SHP77 treated with DMSO at 0.1 percent for 48 hours (cell line): ENCODE data around the gene MCC.

Source experiments
- DNase-seq: peaks from one replicate; lab custom pipeline; 2025; lab: John Stamatoyannopoulos, UW

MCC gene

DNA sequence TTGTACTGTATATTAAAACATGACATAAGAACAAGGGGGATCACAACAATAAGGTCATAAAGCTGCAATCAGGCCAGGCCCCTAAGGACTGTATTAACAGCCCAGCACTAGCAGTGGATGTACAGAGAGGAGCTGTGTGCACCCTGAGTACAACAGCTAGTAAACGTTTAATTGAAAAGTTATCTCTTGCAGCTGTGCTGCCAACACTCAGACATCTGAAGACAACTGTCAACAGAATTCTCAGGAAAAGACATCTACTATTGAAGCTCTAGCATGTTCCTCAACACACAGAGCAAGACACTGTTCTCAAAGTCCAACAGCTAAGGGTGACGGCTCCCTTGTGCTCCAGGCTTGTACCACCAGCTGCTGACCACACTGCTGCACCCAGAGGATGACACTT is 312.1 kb downstream of the MCC start:
- no peak for DNase-seq

DNA sequence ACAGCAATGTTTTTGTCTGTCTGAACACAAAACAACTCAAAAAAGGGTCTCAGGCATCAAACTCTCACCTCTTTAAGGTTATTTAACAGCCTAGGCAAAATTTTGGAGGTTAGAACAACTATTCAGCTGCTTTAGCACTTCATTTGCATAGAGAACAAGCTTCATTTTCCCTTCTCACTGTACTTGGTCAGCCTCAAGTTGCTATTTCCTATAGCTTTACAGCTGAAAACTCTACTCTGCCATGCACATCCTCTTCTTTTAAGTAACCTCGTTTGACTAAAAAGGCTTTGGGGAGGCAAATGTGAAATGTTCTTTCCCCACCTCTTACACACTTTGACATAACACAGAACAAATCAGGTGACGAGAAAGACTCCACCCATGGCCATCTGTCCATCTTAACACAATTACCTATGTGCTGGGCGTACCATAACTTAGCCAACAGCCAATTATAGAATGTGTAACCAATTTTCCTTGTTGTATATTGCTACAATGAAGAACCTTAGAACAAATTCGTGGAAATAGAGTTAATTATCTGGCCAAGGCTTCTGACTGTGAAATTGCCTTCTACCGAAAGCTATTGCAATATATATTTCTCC is 315.9 kb downstream of the MCC start:
- DNase-seq, result no peak

DNA sequence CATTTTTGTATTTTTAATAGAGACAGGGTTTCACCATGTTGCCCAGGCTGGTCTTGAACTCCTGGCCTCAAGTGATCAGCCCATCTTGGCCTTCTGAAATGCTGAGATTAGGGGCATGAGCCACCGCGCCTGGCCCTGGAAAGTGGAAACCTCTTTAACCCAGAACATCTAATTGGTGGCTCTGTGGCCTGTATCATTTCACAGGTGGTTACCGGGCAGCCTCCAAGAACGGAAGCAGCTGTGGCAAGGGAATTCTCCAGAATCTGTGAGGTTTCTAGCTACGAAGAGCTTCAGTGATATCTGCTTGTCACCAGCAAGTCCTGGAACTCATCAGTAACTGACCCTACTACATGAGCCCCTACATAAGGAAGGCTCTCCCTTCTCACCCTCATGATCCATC is 316.7 kb downstream of the MCC start:
- DNase-seq, result no peak

- no peak for DNase-seq
These were observed 317.5 kb downstream of the MCC start for GRCh38 chr5:113170707-113171106.

- no peak for DNase-seq
These were observed 318.5 kb downstream of the MCC start for GRCh38 chr5:113169720-113170119.

DNA sequence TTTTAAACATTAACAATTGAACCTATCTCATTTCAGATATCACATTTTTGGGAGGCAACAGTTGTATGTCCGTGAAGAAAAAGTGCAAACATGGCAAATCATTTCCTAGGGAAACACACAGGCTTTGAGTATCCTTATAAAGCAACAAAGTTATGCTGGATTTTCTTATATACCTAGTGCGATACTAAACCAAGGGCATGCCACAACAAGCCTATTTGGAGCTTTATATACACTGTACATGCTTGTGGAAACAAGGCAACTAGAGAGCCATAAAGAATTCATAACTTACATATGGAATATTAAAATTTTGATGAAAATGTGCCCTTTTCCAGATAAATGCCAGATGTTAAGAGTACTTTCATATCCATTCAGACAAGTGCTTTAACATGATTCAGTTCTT is 320.3 kb downstream of the MCC start:
- no peak for DNase-seq

DNA sequence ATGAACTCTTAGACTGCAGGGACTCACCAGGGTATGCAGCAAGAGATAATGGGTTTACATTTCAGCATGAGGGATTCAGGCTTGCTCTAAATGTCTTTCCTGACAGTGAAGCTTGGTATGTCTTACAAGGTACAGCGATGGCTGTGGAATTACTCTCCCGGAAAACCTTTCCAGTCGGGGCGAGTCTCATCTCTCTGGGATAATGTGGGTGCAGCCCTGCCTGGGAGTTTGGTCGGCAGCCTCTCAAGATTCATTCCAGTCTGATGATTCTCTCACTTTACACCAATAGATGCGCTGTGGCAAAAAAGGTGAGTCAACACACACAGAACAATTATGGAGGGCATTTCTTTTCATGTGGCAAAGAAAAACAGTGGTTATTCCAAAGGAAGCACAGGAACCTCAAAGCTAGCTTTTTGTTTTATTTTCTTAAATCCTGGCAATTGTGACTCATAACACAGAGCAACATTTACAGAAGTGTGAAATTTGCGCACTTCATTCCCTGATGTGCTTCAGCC is 321.3 kb downstream of the MCC start:
- DNase-seq, result no peak

GRCh38 chr5:113166261-113166660 is 322.0 kb downstream of the MCC start:
- no peak for DNase-seq

DNA sequence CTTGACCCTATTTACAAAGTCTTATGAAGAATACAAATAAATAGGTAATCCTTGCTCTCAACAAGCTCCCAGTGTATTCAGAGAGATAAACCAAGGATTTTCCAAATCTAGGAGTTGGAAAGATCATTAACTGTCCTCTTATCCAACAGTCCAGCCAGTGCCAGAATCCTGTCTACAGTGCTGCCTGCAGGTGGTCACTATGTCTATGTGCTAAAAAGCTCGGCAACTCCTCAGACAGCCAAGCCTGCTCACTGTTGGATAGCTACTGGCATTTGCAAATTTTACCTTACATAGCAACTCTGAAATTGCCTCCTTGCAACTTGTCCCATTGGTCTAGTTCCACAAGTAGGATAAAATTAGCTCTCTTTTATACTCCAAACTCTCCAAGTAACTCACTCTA is 324.2 kb downstream of the MCC start:
- no peak for DNase-seq

GRCh38 chr5:113163328-113163727 is 324.9 kb downstream of the MCC start:
- no peak for DNase-seq

GRCh38 chr5:113162770-113163169 is 325.5 kb downstream of the MCC start:
- no peak for DNase-seq

DNA sequence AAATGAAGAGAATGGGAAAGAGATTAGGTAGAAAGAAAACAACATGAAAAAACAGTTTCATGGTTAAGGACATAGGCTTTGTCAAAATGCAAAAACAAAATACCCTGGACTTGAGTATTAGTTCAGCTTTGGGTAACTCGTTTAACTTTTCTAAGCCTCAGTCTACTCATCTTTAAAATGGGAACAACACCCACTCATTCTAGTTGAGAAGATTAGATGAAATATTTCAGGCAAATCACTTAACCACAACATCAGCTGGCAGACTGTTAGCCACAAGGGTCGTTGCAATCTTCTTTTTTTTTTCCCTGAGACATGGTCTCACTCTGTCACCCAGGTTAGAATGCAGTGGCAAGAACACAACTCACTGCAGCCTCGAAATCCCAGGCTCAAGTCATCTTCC is 326.0 kb downstream of the MCC start:
- DNase-seq, result no peak

DNA sequence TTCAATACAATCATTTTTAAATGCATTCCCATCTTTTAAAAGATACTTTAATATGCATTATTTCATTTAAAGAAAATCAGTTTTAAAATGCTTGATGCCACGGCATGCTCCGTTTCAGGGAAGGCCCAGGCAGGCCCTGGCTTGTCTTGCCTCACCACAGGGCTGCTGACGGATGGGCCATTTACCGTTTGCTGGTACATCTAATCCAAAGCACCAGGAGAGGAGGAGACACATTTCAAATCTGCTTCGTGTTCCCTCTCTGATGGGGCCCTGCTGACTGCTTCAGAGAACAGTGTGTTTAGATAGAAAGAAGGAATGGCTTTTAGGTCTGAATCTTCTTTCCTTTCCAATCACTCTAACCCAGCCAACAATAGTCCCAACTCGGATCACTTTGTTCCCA is 326.4 kb downstream of the MCC start:
- no peak for DNase-seq

DNA sequence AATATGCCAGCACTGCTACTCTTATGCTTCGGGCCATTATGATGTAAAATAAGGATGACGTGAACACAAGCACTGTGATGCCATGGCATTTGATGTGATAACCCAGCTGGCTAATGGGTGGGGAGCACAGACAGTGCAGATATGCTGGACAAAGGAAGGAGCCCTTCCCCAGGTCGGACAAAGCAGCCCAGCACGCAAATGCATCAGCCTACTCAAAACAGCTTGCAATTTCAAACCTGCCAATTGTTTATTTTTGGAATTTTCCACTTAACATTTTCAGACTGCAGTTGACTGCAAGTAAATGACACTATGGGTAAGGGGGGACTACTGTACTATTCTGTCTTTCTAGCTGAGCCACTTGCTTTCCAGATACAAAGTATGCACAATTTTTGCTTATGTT is 330.4 kb downstream of the MCC start:
- DNase-seq, result no peak

DNA sequence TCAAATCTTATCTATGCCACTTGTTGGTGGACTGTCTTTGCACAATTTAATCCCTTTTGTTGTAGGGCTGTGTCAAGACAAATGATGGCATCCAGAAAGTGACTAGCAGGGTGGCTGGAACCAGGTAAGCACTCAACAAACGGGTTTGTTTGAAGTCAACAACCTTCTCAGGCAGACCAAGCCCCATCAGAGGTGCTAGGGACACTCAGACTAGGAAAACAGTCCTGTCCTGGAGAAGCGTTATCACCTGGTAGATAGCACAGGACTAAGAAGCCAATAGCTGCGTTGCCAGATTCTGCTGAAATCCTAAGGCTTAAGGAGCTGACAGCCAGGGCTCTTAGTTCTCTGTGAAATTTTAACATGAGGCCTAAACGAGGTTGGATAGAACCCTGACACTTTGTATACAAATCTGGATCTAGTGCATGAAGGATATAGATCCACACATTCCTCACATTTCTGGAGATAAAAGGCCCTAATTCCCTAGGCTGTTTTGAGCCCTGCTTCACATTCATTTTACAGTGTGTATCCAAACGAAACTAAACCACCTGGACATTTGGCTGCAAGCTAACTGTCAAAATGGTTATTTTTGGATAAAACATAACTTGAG is 331.9 kb downstream of the MCC start:
- no peak for DNase-seq

GRCh38 chr5:113153512-113154097 is 334.6 kb downstream of the MCC start:
- DNase-seq, result no peak

GRCh38 chr5:113152380-113152740 is 335.9 kb downstream of the MCC start:
- DNase-seq, result no peak

DNA sequence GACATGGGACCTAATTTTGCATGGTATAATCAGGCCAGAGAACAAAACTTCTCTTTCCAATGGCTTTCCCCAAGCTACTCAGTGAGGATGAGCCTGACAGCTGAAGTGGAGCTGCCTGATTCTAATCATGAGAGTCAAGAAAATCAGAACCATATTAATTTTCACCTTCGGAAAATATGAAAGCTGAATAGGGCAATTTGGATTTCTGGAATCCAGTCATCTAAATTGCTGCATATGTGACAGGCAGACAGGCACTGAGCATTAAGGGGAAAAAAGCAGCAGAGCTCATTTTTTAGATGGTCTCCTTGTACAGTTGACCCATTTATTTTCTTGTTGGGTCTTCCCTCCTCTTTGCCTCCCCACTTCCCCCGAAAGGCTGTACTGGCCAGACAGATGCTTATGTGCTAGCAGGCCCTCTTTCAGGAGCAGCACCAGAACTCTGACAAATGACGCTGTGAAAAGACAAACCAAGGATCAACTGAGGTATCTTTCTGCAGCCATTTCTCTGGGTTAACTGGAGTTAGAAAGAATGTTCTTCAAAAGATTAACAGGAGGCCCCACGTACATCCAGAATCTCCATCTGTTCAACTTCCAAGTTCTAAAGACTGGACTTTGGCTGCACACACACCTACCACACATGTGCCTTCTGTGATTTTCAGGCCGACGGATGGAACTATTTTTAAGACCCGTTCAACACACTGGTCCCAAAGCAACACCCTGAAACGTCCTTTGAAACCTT is 336.4 kb downstream of the MCC start:
- no peak for DNase-seq

- DNase-seq, result no peak
These were observed 337.4 kb downstream of the MCC start for GRCh38 chr5:113150821-113151220.

- no peak for DNase-seq
These were observed 338.0 kb downstream of the MCC start for GRCh38 chr5:113150221-113150620.

GRCh38 chr5:113147537-113147936 is 340.7 kb downstream of the MCC start:
- no peak for DNase-seq

DNA sequence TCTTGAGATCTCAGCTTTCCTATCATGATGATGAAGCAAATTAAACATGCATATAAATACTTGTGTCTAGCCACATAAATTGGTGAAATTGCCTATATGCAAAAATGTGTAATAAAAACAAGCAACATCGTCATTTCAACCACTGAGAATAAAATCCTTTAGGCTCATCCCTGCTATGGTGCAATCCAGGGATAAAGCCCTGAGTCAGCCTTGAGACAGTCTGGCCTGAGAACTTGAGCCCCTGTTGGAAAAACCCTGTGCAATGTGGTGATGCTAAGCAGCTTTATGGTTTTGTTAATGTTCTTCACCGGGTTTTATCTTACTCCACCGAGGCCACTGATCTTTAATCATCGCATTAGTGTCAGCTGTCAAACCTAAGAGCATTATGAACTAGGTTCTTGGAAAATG is 341.1 kb downstream of the MCC start:
- no peak for DNase-seq

GRCh38 chr5:113145757-113146387 is 342.4 kb downstream of the MCC start:
- no peak for DNase-seq
